Measurements from ENCODE around the gene GHDC. TPM values are rescaled to one million over a fixed set of nuclear protein-coding genes. Genes with fewer than 3 reads are reported as not detected.

GHDC gene
- total RNA-seq, 4 donors from 2014 or later = 28.8 to 41.3 (median 35.5) TPM

- ATAC-seq (ENCODE audit: low FRiP score) = no peak
- TF ChIP-seq, protein P1, sequence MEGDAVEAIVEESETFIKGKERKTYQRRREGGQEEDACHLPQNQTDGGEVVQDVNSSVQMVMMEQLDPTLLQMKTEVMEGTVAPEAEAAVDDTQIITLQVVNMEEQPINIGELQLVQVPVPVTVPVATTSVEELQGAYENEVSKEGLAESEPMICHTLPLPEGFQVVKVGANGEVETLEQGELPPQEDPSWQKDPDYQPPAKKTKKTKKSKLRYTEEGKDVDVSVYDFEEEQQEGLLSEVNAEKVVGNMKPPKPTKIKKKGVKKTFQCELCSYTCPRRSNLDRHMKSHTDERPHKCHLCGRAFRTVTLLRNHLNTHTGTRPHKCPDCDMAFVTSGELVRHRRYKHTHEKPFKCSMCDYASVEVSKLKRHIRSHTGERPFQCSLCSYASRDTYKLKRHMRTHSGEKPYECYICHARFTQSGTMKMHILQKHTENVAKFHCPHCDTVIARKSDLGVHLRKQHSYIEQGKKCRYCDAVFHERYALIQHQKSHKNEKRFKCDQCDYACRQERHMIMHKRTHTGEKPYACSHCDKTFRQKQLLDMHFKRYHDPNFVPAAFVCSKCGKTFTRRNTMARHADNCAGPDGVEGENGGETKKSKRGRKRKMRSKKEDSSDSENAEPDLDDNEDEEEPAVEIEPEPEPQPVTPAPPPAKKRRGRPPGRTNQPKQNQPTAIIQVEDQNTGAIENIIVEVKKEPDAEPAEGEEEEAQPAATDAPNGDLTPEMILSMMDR (IDR thresholded peaks at IDR 0.05) = no peak
- no peak for DNase-seq (ENCODE audit: low spot score)
Measured at GRCh38 chr17:42163696-42164407, 30.4 kb downstream of the GHDC start.

DNA sequence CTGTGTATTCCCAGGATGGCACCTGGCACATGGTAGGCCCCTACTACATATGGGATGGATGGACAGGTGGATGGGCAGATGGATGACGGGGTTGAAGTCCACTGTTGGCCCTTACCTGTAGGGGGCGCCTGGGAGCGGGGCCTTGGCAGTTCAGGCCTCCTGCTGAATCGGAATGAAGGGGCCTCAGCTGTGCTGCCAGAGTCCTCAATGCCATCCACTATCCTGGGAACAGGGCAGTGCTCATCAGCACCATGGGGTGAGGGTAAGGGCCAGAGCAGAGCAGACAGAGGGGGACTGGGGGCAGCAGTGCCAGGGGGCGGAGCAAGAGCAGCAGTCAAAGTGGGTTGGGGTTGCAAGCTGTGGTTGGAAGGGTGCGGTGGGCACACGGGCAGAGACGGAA is 31.2 kb downstream of the GHDC start:
- TF ChIP-seq, protein P1 (IDR thresholded peaks at IDR 0.05) = no peak
- ATAC-seq (ENCODE audit: low FRiP score) (no peak), DNase-seq (ENCODE audit: low spot score) (no peak)

- TF ChIP-seq, protein P1 (IDR thresholded peaks at IDR 0.05) = no peak
- DNase-seq (ENCODE audit: low spot score) (no peak), ATAC-seq (ENCODE audit: low FRiP score) (no peak)
Measured at GRCh38 chr17:42160531-42160910, 33.8 kb downstream of the GHDC start.

DNA sequence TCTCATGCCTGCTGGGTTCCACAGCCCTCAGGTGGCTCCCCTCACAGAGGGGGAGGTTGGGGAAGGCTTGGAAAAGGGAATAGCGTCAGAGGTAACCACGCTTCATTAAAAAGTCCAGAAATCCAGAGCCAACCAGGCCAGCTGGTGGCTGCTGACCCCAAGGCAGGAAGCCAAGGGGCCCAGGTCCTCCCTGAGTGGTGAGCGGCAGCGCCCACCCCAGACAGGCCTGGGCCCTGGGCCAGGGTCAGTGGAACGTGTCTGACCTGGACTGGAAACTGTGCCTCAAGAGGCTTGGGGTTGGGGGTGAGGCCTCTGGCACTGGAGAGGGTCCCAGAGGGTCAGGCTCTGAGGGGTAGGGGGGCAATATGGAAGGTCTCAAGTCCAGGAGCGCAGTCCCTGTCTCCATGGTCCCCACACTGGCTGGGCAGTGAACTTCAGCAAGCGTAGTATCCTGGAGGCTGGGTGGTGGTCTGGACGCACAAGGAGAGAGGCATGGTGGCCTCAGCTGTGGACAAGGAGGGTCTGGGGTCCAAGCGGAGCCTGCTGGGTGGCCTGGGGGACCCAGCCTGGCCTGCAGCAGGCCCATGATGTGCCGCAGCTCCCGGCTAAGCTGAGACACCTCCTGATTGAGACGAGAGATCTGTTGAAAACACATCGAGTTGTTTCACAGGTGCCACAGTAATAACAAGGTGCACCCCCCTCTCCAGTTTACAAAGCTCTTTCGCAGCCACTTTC is 34.3 kb downstream of the GHDC start:
- ATAC-seq (ENCODE audit: low FRiP score) (no peak), DNase-seq (ENCODE audit: low spot score) (no peak)
- TF ChIP-seq, protein P1 (IDR thresholded peaks at IDR 0.05) = no peak

- DNase-seq (ENCODE audit: low spot score) (no peak), ATAC-seq (ENCODE audit: low FRiP score) (no peak)
- TF ChIP-seq, protein P1 (IDR thresholded peaks at IDR 0.05) = no peak
Measured at GRCh38 chr17:42155614-42156045, 38.7 kb downstream of the GHDC start.

GRCh38 chr17:42153919-42154742 is 40.2 kb downstream of the GHDC start:
- TF ChIP-seq, protein P1 (IDR thresholded peaks at IDR 0.05) = no peak
- ATAC-seq (ENCODE audit: low FRiP score) = no peak
- no peak for DNase-seq (ENCODE audit: low spot score)

Measured in omental fat pad (tissue), 4 donors.